Hepatocyte (in vitro differentiated cells): ENCODE results near the gene PHF21B.

Experiments
- EZH2phosphoT487 ChIP-seq: fragments of 200-600 bp; sonication (generic); IDR thresholded peaks from one replicate; pipeline ENCODE4 v1.6.1; 2018; ENCODE audit warnings: antibody characterized with exemption, mild to moderate bottlenecking, low read depth, moderate library complexity; ENCODE audit not compliant: unreplicated experiment, severe bottlenecking
- TF ChIP-seq, protein P1 (sequence below): fragments of 200-600 bp; sonication (generic); IDR thresholded peaks from 2 replicates; pipeline ENCODE4 v1.5.1; 2016; ENCODE audit warnings: antibody characterized with exemption, mild to moderate bottlenecking; ENCODE audit not compliant: poor library complexity

DNA sequence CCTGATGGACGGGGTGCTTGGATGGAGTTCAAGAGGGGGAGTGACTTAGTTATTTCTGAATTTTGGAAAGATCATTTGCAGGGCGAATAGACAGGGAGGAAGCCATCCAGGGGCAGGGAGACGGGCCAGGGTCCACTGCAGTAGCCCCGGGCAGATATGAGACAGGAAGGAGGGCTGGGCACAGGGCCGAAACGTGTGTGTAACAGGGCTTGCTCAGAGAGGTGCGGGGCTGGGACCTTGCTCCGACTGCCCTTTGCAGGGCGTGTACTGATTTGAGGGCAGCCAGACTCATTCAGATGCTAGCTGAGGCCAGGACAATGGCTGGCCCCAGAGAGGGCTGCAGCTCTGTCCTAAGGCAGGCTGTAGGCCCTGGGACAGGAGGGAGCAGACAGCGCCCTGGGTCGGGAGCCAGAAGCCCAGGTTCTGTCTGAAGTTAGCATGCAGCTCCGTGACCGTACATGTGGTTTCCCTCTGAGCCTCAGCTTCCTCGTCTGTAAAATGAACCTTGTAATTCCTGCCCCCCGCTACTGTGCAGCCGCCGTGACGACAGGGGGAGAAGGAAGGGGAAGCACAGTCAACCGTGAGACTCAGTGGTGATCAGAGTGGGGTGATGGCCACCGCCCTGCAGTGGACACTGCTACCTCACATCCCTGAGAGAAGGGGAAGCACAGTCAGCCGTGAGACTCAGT, 103.4 kb downstream of the PHF21B start:
- TF ChIP-seq, protein P1, sequence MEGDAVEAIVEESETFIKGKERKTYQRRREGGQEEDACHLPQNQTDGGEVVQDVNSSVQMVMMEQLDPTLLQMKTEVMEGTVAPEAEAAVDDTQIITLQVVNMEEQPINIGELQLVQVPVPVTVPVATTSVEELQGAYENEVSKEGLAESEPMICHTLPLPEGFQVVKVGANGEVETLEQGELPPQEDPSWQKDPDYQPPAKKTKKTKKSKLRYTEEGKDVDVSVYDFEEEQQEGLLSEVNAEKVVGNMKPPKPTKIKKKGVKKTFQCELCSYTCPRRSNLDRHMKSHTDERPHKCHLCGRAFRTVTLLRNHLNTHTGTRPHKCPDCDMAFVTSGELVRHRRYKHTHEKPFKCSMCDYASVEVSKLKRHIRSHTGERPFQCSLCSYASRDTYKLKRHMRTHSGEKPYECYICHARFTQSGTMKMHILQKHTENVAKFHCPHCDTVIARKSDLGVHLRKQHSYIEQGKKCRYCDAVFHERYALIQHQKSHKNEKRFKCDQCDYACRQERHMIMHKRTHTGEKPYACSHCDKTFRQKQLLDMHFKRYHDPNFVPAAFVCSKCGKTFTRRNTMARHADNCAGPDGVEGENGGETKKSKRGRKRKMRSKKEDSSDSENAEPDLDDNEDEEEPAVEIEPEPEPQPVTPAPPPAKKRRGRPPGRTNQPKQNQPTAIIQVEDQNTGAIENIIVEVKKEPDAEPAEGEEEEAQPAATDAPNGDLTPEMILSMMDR, result no peak
- TF ChIP-seq EZH2phosphoT487, result no peak
